GM18499 (cell line): ENCODE results near the gene UBXN10.

ENCODE experiments used
- ATAC-seq: cut with Tn5 transposase; IDR thresholded peaks from one replicate; pipeline ENCODE4 v1.9.1; 2021; ENCODE audit warnings: moderate number of reproducible peaks; ENCODE audit not compliant: insufficient read depth, unreplicated experiment

The UBXN10 gene, protein sequence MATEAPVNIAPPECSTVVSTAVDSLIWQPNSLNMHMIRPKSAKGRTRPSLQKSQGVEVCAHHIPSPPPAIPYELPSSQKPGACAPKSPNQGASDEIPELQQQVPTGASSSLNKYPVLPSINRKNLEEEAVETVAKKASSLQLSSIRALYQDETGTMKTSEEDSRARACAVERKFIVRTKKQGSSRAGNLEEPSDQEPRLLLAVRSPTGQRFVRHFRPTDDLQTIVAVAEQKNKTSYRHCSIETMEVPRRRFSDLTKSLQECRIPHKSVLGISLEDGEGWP

GRCh38 chr1:20185834-20186782 is at the start of gene UBXN10, which contains the start of gene PLA2G2C:
Gene UBXN10 (plus strand): TSS chr1:20186096. CDS start chr1:20190562, 4,466 bp downstream.
Gene PLA2G2C (minus strand): TSS chr1:20186518. CDS start chr1:20177363, 9,155 bp downstream.
- no peak for ATAC-seq

DNA sequence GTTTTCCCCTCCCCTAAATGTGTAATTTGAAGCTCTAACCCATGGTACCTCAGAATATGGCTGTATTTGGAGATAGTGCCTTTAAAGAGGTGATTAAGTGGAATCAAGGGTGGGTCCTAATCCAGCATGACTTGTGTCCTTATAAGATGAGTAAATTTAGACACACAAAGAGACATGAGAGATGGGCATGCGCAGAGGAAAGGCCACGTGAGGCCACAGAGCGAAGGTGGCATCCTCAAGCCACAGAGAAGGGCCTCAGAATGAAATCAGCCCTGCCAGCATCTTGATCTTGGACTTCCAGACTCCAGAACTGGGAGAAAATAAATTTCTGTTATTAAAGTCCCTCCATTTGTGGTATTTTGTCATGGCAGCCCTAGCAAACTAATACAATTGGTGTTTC is 49.6 kb upstream of the UBXN10 start:
- no peak for ATAC-seq

DNA sequence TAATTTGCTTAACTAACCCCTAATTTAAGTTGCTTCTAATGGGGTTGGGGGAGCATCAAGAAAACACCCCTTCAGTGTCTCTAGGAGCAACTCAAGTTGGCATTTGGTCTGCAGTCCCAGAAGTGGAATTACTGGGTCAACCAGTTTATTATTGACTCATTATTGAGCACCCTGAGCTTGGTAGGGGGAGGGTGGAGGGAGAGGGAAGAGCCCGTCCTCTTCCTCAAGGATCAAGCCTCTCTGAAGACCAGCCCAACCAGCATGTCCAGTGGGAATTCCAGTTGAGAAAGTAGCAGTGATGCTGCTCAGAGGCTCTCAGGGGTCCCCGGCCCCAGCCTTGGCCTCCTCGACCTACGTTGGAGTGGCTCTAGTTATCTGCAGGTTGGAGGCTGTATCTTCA is 48.8 kb upstream of the UBXN10 start:
- ATAC-seq = no peak

- ATAC-seq = no peak
Observed at GRCh38 chr1:20137604-20138003, 48.3 kb upstream of the UBXN10 start.

- no peak for ATAC-seq
Observed at GRCh38 chr1:20138346-20138745, 47.5 kb upstream of the UBXN10 start.

DNA sequence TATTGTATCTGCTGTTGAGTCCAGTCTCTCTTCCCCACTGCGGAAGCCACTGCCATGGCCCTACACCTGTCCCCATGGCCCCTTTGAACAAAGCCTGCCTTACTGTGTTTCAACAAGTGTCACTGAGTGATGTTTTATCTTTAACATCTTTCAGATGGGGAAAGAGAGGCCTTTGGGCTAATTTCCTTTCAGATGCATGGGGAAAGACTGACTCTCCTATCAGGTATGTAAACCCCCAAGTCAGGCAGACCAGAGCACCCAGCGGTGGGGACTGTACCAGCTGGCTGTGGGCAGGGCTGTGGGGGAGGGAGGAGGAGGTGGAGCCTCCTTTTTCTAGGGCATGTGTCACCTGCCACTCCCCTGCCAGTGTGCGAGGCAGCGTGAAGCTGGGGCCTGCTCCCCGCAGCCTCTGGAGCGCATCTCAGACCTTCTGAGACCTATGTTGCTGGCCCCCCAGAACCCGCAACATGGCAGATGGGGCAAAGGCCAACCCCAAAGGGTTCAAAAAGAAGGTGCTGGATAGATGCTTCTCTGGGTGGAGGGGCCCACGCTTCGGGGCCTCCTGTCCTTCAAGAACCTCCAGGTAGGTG is 46.8 kb upstream of the UBXN10 start, which contains the start of gene PLA2G2F:
PLA2G2F (plus strand) TSS at position 363 of the 590 bp plus-strand sequence; CDS start at position 468, 105 bp downstream.
- ATAC-seq = no peak

DNA sequence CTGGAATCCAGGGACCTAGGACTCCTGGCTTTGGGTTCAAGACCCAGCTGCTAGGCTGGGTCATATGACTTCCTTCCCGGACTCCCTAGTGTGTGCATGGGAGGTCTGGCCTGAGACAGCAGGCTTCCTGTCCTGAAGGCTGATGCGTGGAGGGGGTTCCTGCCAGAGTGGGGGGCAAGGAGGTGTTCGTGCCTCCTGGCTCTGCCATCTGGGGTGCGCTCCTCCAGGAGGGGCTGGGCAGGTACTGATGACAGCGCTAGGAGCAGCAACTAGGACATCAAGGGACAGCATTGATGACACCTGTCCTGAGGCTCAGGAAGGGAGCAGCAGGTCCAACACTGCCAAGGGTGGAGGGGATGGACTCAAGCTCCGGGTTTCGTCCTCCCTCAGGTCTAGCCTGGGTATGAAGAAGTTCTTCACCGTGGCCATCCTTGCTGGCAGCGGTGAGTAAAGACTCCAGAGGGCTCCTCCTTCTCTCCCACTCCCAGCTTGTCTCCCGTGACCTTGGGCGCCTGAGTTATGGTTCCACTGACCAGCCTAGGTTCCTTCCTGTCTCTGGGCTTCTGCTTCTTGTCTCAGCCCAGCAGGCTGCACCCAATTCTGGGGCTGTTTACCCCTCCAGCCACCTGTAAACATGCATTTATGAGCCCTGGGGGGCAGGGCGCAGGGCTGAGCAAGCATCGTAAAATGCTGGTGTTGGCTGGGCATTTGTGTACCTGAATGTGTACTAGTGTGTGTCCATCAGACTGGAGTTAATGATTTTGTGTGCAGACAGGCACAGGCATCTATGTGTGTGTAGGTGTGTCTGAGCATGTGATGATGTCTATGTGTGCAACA is 45.9 kb upstream of the UBXN10 start:
- ATAC-seq = no peak

GRCh38 chr1:20141001-20141400 is 44.9 kb upstream of the UBXN10 start:
- ATAC-seq = no peak

DNA sequence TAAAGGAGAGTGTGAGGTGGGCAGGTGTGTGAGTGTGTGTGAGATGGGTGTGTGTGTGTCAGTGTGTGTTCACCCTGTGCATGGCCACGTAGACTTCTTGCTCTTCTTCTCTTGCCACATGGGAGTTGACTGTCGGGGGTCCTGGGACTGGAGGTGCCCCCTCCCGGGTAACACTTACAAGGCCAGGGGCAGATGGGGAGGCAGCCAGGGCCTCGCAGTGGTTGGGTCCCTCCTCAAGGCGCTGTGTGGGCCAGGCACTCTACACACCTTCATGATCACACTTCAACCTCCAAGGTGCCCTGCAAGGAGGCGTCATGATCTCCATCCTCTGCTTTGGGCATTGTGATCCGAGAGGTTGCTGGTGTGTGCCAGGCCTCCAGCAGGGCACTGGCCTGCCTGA is 44.4 kb upstream of the UBXN10 start:
- ATAC-seq = no peak

DNA sequence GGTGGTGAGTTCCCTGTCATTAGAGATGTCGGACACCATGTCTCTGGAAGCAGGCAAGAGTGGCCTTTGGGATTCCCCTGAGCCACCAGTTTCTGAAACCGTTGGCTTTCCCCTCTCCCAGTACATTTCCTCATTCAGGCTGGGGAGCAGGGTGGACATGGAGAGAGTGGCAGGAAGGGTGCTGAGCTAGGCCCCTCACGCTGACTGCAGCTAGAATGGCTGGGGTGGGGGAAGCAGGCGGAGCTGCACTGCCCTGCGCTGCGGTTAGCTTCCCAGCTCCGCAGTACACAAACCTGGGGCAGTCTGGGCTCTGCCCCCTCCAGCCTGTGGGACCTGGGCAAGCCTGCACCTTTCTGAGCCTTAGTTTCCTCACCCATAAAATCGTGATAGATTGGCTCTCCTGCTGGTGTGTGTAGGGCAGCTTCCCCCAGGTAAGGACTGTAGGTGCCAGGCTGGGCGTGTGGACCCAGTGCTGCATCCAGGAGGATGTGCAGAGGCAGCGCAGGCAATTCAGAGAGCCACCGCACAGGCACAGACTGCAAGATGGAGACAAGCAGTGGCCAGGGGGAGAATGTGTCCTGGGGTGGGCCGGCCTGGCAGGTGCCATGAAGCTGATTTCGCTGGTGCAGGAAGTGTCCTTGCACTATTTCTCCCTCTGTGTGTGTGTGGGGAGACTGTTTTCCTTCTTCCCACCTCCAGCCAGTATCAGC is 43.7 kb upstream of the UBXN10 start:
- ATAC-seq = no peak

GRCh38 chr1:20143318-20143717 is 42.6 kb upstream of the UBXN10 start:
- no peak for ATAC-seq

DNA sequence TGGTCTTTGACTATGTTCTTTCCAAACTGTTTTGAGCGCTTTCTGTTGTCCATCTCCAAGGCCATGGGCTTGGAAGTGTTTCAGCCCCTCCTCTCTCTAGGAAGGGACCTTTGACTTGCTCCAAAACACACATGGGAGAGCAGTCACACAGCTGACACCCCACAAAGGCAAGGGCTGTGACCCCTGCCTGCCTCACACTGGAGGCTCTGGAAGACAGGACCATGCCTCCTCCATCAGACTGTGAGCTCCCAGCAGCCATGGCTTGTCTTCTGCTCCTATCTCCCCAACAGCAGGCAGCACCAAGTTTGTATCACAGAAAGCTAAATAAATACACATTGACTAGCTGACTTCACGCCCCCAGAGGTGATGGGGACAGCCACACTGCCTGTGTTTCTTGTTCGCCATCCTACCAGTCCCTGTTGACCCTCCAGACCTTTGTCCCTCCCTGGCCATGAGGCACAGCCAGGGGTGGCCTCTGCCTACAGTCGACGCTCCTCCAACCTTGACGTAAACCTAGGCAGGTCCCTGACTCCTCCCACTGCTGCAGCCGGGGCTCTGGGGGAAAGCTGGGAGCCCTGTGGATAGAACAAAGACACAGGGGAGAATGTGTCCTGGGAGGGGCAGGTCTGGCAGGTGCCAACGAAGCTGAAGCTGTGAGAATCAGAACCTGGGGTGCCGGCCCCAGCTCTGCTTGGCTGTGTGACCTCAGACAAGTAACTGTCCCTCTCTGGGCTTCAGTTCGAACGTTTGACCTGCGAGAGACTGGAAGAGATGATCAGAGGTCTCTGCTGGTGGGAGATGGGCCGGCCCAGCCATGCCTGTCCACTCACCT is 41.9 kb upstream of the UBXN10 start:
- no peak for ATAC-seq

- no peak for ATAC-seq
Observed at GRCh38 chr1:20147846-20148570, 37.9 kb upstream of the UBXN10 start.

- ATAC-seq = no peak
Observed at GRCh38 chr1:20148571-20149500, 37.1 kb upstream of the UBXN10 start.

DNA sequence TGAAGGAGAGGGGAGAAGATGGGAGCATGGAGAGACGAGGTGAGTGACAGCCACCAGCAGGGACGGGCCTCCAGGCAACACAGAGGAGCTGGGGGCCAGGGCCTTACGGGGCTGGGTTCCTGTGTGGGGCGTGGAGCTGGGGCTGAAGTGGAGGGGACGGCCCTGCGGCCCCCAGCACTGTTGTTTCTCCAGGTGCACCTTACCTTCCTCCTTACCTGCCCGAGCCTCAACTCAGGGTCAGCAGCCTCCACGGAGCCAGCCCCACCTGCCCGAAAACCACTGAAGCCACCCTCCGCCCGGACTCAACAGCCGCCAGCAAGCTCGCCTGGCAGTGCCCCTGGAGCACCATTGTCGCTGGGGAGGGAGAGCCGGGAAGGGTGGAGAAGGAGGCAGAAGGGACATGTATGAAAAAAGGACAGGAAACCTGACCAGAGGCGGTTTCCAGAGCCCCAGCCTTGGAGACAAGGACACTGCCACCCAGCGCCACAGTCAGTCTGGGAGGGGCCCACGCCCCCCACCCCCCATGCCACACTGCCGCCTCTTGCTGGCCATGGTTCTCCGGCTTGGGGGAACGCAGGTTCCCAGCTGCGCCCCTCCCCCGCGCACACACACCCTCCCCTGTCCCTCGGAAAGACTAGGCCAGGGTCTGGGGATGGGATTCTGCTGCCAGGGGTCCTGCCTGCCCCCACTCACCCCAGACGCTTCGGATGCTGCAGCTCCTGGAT is 36.1 kb upstream of the UBXN10 start:
- ATAC-seq = no peak

DNA sequence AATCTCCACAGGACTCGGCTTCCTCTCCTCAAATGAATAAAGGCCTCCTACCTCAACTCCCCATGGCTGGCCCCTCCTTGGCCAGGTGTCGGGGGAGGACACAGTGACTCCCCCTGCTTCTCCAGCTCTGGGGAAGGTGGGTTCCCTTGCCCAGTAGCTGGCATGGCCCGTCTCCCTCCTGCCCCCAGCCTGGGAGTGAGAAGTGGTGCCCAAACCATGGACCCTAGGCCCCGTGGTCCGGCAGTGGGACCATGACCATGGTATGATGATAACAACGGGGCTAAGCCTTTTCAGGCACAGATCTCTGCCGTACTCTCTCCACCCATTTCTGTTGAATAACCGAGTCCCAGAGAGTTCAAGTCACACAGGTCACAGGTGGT is 35.6 kb upstream of the UBXN10 start:
- ATAC-seq = no peak
